Keratinocyte (primary cell): ENCODE measurements around the gene FSD1.

Source experiments
- CTCF ChIP-seq, 3 experiments: IDR thresholded peaks in 1 of 3; conservative IDR thresholded peaks in 1 of 3; optimal IDR thresholded peaks in 1 of 3; 2 replicates in 2 of 3; 3 replicates in 1 of 3; pipeline versions ENCODE3 to v1.5.1; 2011; ENCODE audit warnings: low read length in 3 of 3, mild to moderate bottlenecking in 3 of 3, moderate library complexity in 2 of 3, control low read depth in 1 of 3, inconsistent platforms in 1 of 3; ENCODE audit not compliant: insufficient read depth in 2 of 3; ENCODE audit errors: extremely low read depth in 1 of 3
- EZH2 ChIP-seq: IDR thresholded peaks from one replicate; pipeline ENCODE4 v1.6.1; 2012; ENCODE audit warnings: inconsistent platforms, mild to moderate bottlenecking, low read length, moderate library complexity

GRCh38 chr19:4327877-4328242 lies 23.5 kb downstream of the FSD1 start:
- TF ChIP-seq CTCF (optimal IDR thresholded peaks at IDR 0.05 in 1 of 3, IDR thresholded peaks at IDR 0.05 in 1 of 3, conservative IDR thresholded peaks at IDR 0.05 in 1 of 3; ENCODE audit: extremely low read depth in 1 of 3, insufficient read depth in 2 of 3, low read length in 3 of 3): no peak
- no peak for TF ChIP-seq EZH2
